Breast epithelium (tissue), 4 donors: ENCODE data around the gene EIPR1. TPM values are rescaled to one million over a fixed set of nuclear protein-coding genes. Genes with fewer than 3 reads are reported as not detected.

Source experiments
- DNase-seq, 2 donors: peaks; one replicate each; pipeline ENCODE4 v3.0.0-alpha.2; 2019; ENCODE audit warnings: low spot score in 2 of 2
- H3K27ac ChIP-seq, 2 donors: fragments of 200-600 bp; sonication (generic) in 1 of 2; one replicate each; pipeline ENCODE4 v1.5.1; 2016 to 2019; ENCODE audit warnings: mild to moderate bottlenecking in 1 of 2
- H3K27me3 ChIP-seq, 2 donors: fragments of 200-600 bp; sonication (generic) in 1 of 2; one replicate each; pipeline versions ENCODE4 v1.5.1 to v1.6.0; 2017 to 2019; ENCODE audit warnings: control low read depth in 1 of 2, mild to moderate bottlenecking in 1 of 2
- H3K36me3 ChIP-seq: fragments of 200-600 bp; one replicate; pipeline ENCODE4 v1.5.1; 2019
- H3K4me1 ChIP-seq, 2 donors: fragments of 200-600 bp; sonication (generic); one replicate each; pipeline ENCODE4 v1.5.1; 2016 to 2019; ENCODE audit warnings: control low read depth in 1 of 2
- H3K4me3 ChIP-seq, 3 donors: fragments of 200-600 bp; sonication (generic); 1 replicate in 2 of 3; 2 replicates in 1 of 3; pipeline ENCODE4 v1.5.1; 2016 to 2019; ENCODE audit warnings: mild to moderate bottlenecking in 3 of 3, moderate library complexity in 2 of 3
- H3K9me3 ChIP-seq, 2 donors: fragments of 200-600 bp; sonication (generic) in 1 of 2; one replicate each; pipeline ENCODE4 v1.5.1; 2016 to 2019; ENCODE audit warnings: control low read depth in 1 of 2
- POLR2A ChIP-seq: fragments of 450-650 bp; IDR thresholded peaks from one replicate; pipeline ENCODE4 v1.6.1; 2016; ENCODE audit warnings: antibody characterized with exemption, mild to moderate bottlenecking, moderate library complexity
- POLR2AphosphoS5 ChIP-seq, 3 donors: sonication (generic); formaldehyde crosslinking; IDR thresholded peaks; one replicate each; pipeline ENCODE4 v1.6.1; 2017; ENCODE audit warnings: antibody characterized with exemption in 3 of 3
- intact Hi-C: fragments of 100-400 bp; cut with DNase I; formaldehyde crosslinking; loops from one replicate; pipeline ENCODE4 v1.15.1; 2023; ENCODE audit warnings: low total_unique reads
- total RNA-seq, 3 donors: library from RNA; depleted of rRNA; stranded (reverse); fragments of >200 nt; gene quantifications; one replicate each; pipeline ENCODE4 v1.1.0, GENCODE V29; 2016
- TF ChIP-seq, protein P1 (sequence below), 3 donors: fragments of 450-650 bp; IDR thresholded peaks; one replicate each; pipeline ENCODE4 v1.5.1; 2016 to 2017; ENCODE audit warnings: antibody characterized with exemption in 3 of 3, mild to moderate bottlenecking in 3 of 3, moderate library complexity in 3 of 3

Gene EIPR1
- total RNA-seq, 3 donors from 2014 or later: 12.8 to 31.0 (median 23.3) TPM

DNA sequence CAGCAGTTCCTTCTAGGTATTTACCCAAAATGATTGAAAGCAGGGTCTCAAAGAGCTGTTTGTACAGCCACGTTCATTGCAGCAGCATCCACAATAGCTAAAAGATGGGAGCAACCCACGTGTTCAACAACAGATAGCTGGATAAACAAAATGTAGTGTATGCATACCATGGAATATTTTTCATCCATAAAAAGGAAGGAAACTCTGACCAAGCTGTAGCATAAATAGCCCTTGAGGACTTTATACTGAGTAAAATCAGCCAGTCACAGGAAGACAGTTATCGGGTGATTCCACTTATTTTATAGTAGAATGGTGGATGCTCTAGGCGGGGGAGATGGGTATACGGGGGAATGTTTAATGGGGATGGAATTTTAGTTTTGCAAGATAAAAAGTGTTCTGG, 9.4 kb upstream of the EIPR1 start:
- Histone ChIP-seq H3K9me3 (no peaks in the 10 kb centered on the region), H3K36me3 (peaks cover 5% of the 10 kb centered on the region), H3K4me1 (no peaks in the 10 kb centered on the region), H3K27me3 (no peaks in the 10 kb centered on the region), H3K27ac (no peak overlapping the region), H3K4me3 (no peak overlapping the region)
- intact Hi-C loops: no loop called here
- DNase-seq: no peak
- TF ChIP-seq, protein P1, sequence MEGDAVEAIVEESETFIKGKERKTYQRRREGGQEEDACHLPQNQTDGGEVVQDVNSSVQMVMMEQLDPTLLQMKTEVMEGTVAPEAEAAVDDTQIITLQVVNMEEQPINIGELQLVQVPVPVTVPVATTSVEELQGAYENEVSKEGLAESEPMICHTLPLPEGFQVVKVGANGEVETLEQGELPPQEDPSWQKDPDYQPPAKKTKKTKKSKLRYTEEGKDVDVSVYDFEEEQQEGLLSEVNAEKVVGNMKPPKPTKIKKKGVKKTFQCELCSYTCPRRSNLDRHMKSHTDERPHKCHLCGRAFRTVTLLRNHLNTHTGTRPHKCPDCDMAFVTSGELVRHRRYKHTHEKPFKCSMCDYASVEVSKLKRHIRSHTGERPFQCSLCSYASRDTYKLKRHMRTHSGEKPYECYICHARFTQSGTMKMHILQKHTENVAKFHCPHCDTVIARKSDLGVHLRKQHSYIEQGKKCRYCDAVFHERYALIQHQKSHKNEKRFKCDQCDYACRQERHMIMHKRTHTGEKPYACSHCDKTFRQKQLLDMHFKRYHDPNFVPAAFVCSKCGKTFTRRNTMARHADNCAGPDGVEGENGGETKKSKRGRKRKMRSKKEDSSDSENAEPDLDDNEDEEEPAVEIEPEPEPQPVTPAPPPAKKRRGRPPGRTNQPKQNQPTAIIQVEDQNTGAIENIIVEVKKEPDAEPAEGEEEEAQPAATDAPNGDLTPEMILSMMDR (IDR thresholded peaks at IDR 0.05): no peak
- TF ChIP-seq POLR2AphosphoS5 (IDR thresholded peaks at IDR 0.05) (no peak), POLR2A (no peak)

DNA sequence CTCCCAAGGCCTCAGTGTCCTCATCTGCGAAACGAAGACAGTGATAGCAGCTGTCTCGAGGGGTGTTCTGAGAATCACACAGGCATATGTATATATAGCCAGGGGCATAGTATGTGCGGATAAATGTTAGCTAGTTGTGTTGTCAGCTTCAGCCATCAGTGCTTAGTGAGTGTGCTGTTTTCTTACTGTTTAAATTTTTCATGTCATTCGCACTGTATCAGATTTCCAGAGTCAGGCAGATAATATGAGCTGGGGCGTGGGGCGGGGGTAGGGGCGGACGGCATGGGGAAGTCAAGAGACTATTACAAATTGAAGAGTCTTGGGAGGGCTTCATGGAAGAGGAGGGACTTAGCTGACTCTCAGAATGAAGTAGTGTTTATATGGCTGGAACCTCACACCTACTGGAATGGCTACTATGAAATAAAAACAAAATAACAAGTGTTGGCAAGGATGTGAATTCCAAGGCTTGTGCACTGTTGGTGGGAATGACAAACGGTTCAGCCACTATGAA, 8.9 kb upstream of the EIPR1 start:
- H3K27me3 ChIP-seq: no peaks in the 10 kb centered on the region
- TF ChIP-seq POLR2AphosphoS5 (IDR thresholded peaks at IDR 0.05) (no peak), POLR2A (no peak)
- TF ChIP-seq, protein P1 (IDR thresholded peaks at IDR 0.05): no peak

DNA sequence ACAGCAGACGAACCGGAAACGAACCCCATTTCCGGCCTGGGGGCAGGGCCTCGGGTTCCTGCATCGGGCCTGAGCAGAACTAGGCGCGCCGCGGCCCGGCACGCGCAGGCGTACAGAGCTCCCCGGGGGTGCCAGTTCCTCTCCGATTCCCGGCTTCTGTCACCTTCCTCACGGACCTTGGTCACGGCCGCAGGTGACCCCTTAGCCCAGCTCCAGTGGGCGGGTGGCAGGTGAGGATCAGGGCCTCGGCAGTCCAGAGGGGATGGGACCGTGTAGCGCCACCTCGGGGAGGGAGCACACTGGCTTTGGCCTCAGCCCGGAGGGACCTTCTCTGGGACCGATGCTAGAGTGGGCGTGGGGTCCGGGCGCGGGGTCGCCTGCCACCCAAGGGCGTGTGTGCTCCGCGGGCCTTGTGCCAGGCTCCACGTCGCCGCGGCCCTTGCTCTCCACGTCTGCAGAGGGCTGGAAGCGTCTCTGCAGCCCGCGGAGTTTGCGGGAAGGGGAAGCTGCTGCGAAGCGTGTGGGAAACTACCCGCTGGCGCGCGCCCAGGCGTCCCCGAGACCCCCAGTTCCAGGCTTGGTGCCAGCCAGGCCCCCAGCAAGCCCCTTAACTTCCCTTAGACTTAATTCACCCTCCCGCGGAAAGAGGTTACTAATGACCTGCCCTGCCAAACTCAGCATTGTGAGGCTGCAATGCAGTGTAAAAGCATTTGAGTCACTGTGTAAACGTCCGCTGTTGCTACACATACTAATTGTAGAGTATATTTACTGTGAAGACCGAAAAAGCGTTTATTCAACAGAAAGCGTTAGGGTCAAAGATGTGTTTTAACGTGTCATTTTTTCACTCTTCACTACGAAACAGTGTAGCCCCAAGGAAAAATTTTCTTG, 2.3 kb upstream of the EIPR1 start, which contains the start of gene TRAPPC12:
TSS of gene TRAPPC12 (plus strand) at position 48 of the 888 bp plus-strand sequence. CDS start 7,930 bp downstream, outside the sequence.
- intact Hi-C loops: no loop called here
- DNase-seq: peak; percentile 85 to 87
- Histone ChIP-seq H3K9me3 (no peaks in the 10 kb centered on the region), H3K4me1 (peaks cover 0 to 14% of the 10 kb centered on the region in 2 donors), H3K27ac (peak within 1 kb of the TSS; percentile 88 to 92), H3K4me3 (peak within 1 kb of the TSS; percentile 82 to 87 (median 82)), H3K36me3 (no peaks in the 10 kb centered on the region), H3K27me3 (no peaks in the 10 kb centered on the region)
- TF ChIP-seq, protein P1 (IDR thresholded peaks at IDR 0.05): no peak
- TF ChIP-seq POLR2AphosphoS5 (IDR thresholded peaks at IDR 0.05) (peak; percentile 73 to 81 (median 75)), POLR2A (peak; percentile 47)

More for the DNA sequence above, 8.9 kb upstream of the EIPR1 start:
- Histone ChIP-seq H3K9me3 (no peaks in the 10 kb centered on the region), H3K4me3 (no peak overlapping the region), H3K27ac (no peak overlapping the region), H3K36me3 (peaks cover 5% of the 10 kb centered on the region), H3K4me1 (peaks cover 0 to under 1% of the 10 kb centered on the region in 2 donors)
- no peak for DNase-seq
- intact Hi-C loops: no loop called here

DNA sequence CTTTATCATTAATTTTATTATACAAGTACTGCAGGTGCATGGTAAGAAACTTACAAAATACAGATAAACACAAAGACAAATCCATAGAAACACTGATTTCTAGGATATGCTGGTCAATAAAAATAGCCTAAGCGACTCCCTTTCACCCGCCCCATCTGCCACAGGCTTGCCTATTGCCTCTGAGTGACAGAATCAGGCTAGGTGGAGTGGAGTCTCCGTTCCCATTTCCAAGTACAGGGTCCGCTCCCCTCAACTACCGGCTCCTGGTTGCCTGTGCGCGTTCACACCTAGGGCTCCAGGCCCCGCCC, 1.7 kb upstream of the EIPR1 start:
- Histone ChIP-seq H3K4me3 (peak overlapping the region; percentile 82 to 87 (median 82)), H3K36me3 (no peaks in the 10 kb centered on the region), H3K27me3 (no peaks in the 10 kb centered on the region), H3K27ac (peak overlapping the region; percentile 88), H3K9me3 (no peaks in the 10 kb centered on the region), H3K4me1 (peaks cover 0 to 14% of the 10 kb centered on the region in 2 donors)
- intact Hi-C loops: no loop called here
- TF ChIP-seq POLR2AphosphoS5 (IDR thresholded peaks at IDR 0.05): no peak
- TF ChIP-seq POLR2A: no peak
- TF ChIP-seq, protein P1 (IDR thresholded peaks at IDR 0.05): no peak
- no peak for DNase-seq

DNA sequence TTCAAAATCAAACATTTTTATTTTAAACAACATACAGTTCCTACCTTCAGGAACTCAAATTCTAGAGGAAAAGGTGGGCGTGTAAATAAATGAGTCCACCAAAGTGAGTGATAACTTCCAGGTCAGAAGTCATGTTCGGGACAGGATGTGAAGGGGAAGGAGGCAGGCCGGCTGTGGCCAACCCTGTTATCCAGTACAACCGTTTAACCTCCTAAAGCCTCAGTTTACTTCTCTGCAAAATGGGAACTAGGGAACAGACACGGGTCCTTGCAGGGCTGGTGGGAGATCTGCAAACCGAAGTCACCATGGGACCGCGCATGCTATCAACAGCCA, 373 bp downstream of the EIPR1 start:
- Histone ChIP-seq H3K9me3 (no peaks in the 10 kb centered on the region), H3K36me3 (no peaks in the 10 kb centered on the region), H3K27me3 (no peaks in the 10 kb centered on the region), H3K27ac (peak overlapping the region; percentile 92 to 93), H3K4me1 (peaks cover 0 to 14% of the 10 kb centered on the region in 2 donors), H3K4me3 (peak overlapping the region; percentile 65 to 87 (median 77))
- DNase-seq: no peak
- intact Hi-C loops: no loop called here
- TF ChIP-seq, protein P1 (IDR thresholded peaks at IDR 0.05): no peak
- TF ChIP-seq POLR2AphosphoS5 (IDR thresholded peaks at IDR 0.05) (no peak), POLR2A (no peak)
